Measurements from ENCODE around the gene PTPRF.

PTPRF gene

GRCh38 chr1:43541721-43542401 lies 11.2 kb downstream of the PTPRF start:
- Histone ChIP-seq H3K4me1 (ENCODE audit: control extremely low read depth in 1 of 4, control insufficient read depth in 4 of 4, insufficient read depth in 4 of 4, low read length in 3 of 4) (no peaks in the 10 kb centered on the region), H3K9me3 (ENCODE audit: control extremely low read depth in 1 of 5, control insufficient read depth in 4 of 5, insufficient read depth in 2 of 5, low read depth in 1 of 5, low read length in 4 of 5) (no peaks in the 10 kb centered on the region), H3K27me3 (replicated peaks in 2 of 5; ENCODE audit: control insufficient read depth in 4 of 5, insufficient read depth in 5 of 5, low read length in 4 of 5) (peaks cover 0 to 3% (median 0%) of the 10 kb centered on the region in 5 experiments), H3K27ac (ENCODE audit: insufficient read depth in 1 of 2, low read depth in 1 of 2, low read length in 2 of 2, poor library complexity in 1 of 2, severe bottlenecking in 2 of 2) (no peak overlapping the region), H3K4me3 (ENCODE audit: control insufficient read depth in 1 of 7, extremely low read depth in 1 of 7, insufficient read depth in 4 of 7, low read depth in 2 of 7, low read length in 6 of 7) (no peak overlapping the region), H3K36me3 (ENCODE audit: control insufficient read depth in 4 of 4, insufficient read depth in 4 of 4, low read length in 3 of 4) (no peaks in the 10 kb centered on the region)
- ChIA-PET CTCF (interaction anchor here (0.9 to 2.0 kb wide), 3 partner anchors 11 to 13 kb away, joined by 3 to 6 read pairs (median 5); no protein-coding TSS in a partner anchor), POLR2A (interaction anchor here (0.7 kb wide), 1 partner anchor 110 kb away, joined by 4 read pairs; no protein-coding TSS in a partner anchor)
- DNase-seq = no peak
- 97% methylated on average over 9 of the region's 14 CpGs for WGBS (ENCODE audit: insufficient coverage)

GRCh38 chr1:43542527-43543458 lies 12.1 kb downstream of the PTPRF start:
- no peak for DNase-seq
- H3K4me3 ChIP-seq (ENCODE audit: control insufficient read depth in 1 of 7, extremely low read depth in 1 of 7, insufficient read depth in 4 of 7, low read depth in 2 of 7, low read length in 6 of 7) = no peak overlapping the region
- no peak overlapping the region for H3K27ac ChIP-seq (ENCODE audit: insufficient read depth in 1 of 2, low read depth in 1 of 2, low read length in 2 of 2, poor library complexity in 1 of 2, severe bottlenecking in 2 of 2)
- H3K36me3 ChIP-seq (ENCODE audit: control insufficient read depth in 4 of 4, insufficient read depth in 4 of 4, low read length in 3 of 4) = no peaks in the 10 kb centered on the region
- CTCF ChIA-PET = interaction anchor here (0.9 to 2.0 kb wide), 4 partner anchors 10 to 57 kb away, joined by 3 to 6 read pairs (median 4); no protein-coding TSS in a partner anchor
- WGBS (ENCODE audit: insufficient coverage) = 94% methylated on average over 12 of the region's 15 CpGs
- H3K4me1 ChIP-seq (ENCODE audit: control extremely low read depth in 1 of 4, control insufficient read depth in 4 of 4, insufficient read depth in 4 of 4, low read length in 3 of 4) = peaks cover 0 to under 1% (median 0%) of the 10 kb centered on the region in 4 experiments
- POLR2A ChIA-PET = interaction anchor here (0.6 to 0.7 kb wide), 2 partner anchors 110 to 659 kb away, joined by 3 to 4 read pairs; no protein-coding TSS in a partner anchor
- H3K27me3 ChIP-seq (replicated peaks in 2 of 5; ENCODE audit: control insufficient read depth in 4 of 5, insufficient read depth in 5 of 5, low read length in 4 of 5) = peaks cover 0 to 3% (median 0%) of the 10 kb centered on the region in 5 experiments
- H3K9me3 ChIP-seq (ENCODE audit: control extremely low read depth in 1 of 5, control insufficient read depth in 4 of 5, insufficient read depth in 2 of 5, low read depth in 1 of 5, low read length in 4 of 5) = no peaks in the 10 kb centered on the region

- DNase-seq = no peak
- Histone ChIP-seq H3K27ac (ENCODE audit: insufficient read depth in 1 of 2, low read depth in 1 of 2, low read length in 2 of 2, poor library complexity in 1 of 2, severe bottlenecking in 2 of 2) (no peak overlapping the region), H3K27me3 (replicated peaks in 2 of 5; ENCODE audit: control insufficient read depth in 4 of 5, insufficient read depth in 5 of 5, low read length in 4 of 5) (peaks cover 0 to 3% (median 0%) of the 10 kb centered on the region in 5 experiments), H3K9me3 (ENCODE audit: control extremely low read depth in 1 of 5, control insufficient read depth in 4 of 5, insufficient read depth in 2 of 5, low read depth in 1 of 5, low read length in 4 of 5) (no peaks in the 10 kb centered on the region), H3K36me3 (ENCODE audit: control insufficient read depth in 4 of 4, insufficient read depth in 4 of 4, low read length in 3 of 4) (no peaks in the 10 kb centered on the region), H3K4me1 (ENCODE audit: control extremely low read depth in 1 of 4, control insufficient read depth in 4 of 4, insufficient read depth in 4 of 4, low read length in 3 of 4) (peaks cover 0 to 2% (median 0%) of the 10 kb centered on the region in 4 experiments), H3K4me3 (ENCODE audit: control insufficient read depth in 1 of 7, extremely low read depth in 1 of 7, insufficient read depth in 4 of 7, low read depth in 2 of 7, low read length in 6 of 7) (no peak overlapping the region)
- WGBS (ENCODE audit: insufficient coverage) = 96% methylated on average over 7 of the region's 8 CpGs
- ChIA-PET POLR2A (no interaction called here), CTCF (interaction anchor here (1.6 to 2.0 kb wide), 4 partner anchors 9 to 56 kb away, joined by 3 to 8 read pairs (median 6); no protein-coding TSS in a partner anchor)
These were observed 12.9 kb downstream of the PTPRF start for GRCh38 chr1:43543567-43543966.

- Histone ChIP-seq H3K4me3 (ENCODE audit: control insufficient read depth in 1 of 7, extremely low read depth in 1 of 7, insufficient read depth in 4 of 7, low read depth in 2 of 7, low read length in 6 of 7) (no peak overlapping the region), H3K27ac (ENCODE audit: insufficient read depth in 1 of 2, low read depth in 1 of 2, low read length in 2 of 2, poor library complexity in 1 of 2, severe bottlenecking in 2 of 2) (no peak overlapping the region), H3K36me3 (ENCODE audit: control insufficient read depth in 4 of 4, insufficient read depth in 4 of 4, low read length in 3 of 4) (no peaks in the 10 kb centered on the region), H3K27me3 (replicated peaks in 2 of 5; ENCODE audit: control insufficient read depth in 4 of 5, insufficient read depth in 5 of 5, low read length in 4 of 5) (peaks cover 0 to 3% (median 0%) of the 10 kb centered on the region in 5 experiments), H3K9me3 (ENCODE audit: control extremely low read depth in 1 of 5, control insufficient read depth in 4 of 5, insufficient read depth in 2 of 5, low read depth in 1 of 5, low read length in 4 of 5) (no peaks in the 10 kb centered on the region), H3K4me1 (ENCODE audit: control extremely low read depth in 1 of 4, control insufficient read depth in 4 of 4, insufficient read depth in 4 of 4, low read length in 3 of 4) (peaks cover 0 to 4% (median 3%) of the 10 kb centered on the region in 4 experiments)
- CTCF ChIA-PET = interaction anchor here (1.6 kb wide), 1 partner anchor 8 kb away, joined by 8 read pairs; no protein-coding TSS in a partner anchor
- POLR2A ChIA-PET = interaction anchor here (0.7 kb wide), 1 partner anchor 8 kb away, joined by 3 read pairs; no protein-coding TSS in a partner anchor
- no peak for DNase-seq
- 97% methylated on average over 9 of the region's 12 CpGs for WGBS (ENCODE audit: insufficient coverage)
These were observed 14.6 kb downstream of the PTPRF start for GRCh38 chr1:43545339-43545694.

- Histone ChIP-seq H3K4me3 (ENCODE audit: control insufficient read depth in 1 of 7, extremely low read depth in 1 of 7, insufficient read depth in 4 of 7, low read depth in 2 of 7, low read length in 6 of 7) (no peak overlapping the region), H3K27ac (ENCODE audit: insufficient read depth in 1 of 2, low read depth in 1 of 2, low read length in 2 of 2, poor library complexity in 1 of 2, severe bottlenecking in 2 of 2) (no peak overlapping the region), H3K4me1 (ENCODE audit: control extremely low read depth in 1 of 4, control insufficient read depth in 4 of 4, insufficient read depth in 4 of 4, low read length in 3 of 4) (peaks cover 0 to 6% (median 4%) of the 10 kb centered on the region in 4 experiments), H3K9me3 (ENCODE audit: control extremely low read depth in 1 of 5, control insufficient read depth in 4 of 5, insufficient read depth in 2 of 5, low read depth in 1 of 5, low read length in 4 of 5) (no peaks in the 10 kb centered on the region), H3K27me3 (replicated peaks in 2 of 5; ENCODE audit: control insufficient read depth in 4 of 5, insufficient read depth in 5 of 5, low read length in 4 of 5) (peaks cover 0 to 3% (median 0%) of the 10 kb centered on the region in 5 experiments), H3K36me3 (ENCODE audit: control insufficient read depth in 4 of 4, insufficient read depth in 4 of 4, low read length in 3 of 4) (no peaks in the 10 kb centered on the region)
- ChIA-PET CTCF (interaction anchor here (1.8 kb wide), 1 partner anchor 11 kb away, joined by 4 read pairs; no protein-coding TSS in a partner anchor), POLR2A (no interaction called here)
- 50% methylated on average over 6 of the region's 12 CpGs for WGBS (ENCODE audit: insufficient coverage)
- DNase-seq = no peak
These were observed 15.2 kb downstream of the PTPRF start for GRCh38 chr1:43545695-43546387.

GRCh38 chr1:43546388-43547100 lies 15.9 kb downstream of the PTPRF start:
- DNase-seq = no peak
- CTCF ChIA-PET = interaction anchor here (1.8 kb wide), 1 partner anchor 12 kb away, joined by 4 read pairs; no protein-coding TSS in a partner anchor
- Histone ChIP-seq H3K27ac (ENCODE audit: insufficient read depth in 1 of 2, low read depth in 1 of 2, low read length in 2 of 2, poor library complexity in 1 of 2, severe bottlenecking in 2 of 2) (no peak overlapping the region), H3K27me3 (replicated peaks in 2 of 5; ENCODE audit: control insufficient read depth in 4 of 5, insufficient read depth in 5 of 5, low read length in 4 of 5) (peaks cover 0 to 5% (median 0%) of the 10 kb centered on the region in 5 experiments), H3K36me3 (ENCODE audit: control insufficient read depth in 4 of 4, insufficient read depth in 4 of 4, low read length in 3 of 4) (no peaks in the 10 kb centered on the region), H3K4me1 (ENCODE audit: control extremely low read depth in 1 of 4, control insufficient read depth in 4 of 4, insufficient read depth in 4 of 4, low read length in 3 of 4) (peaks cover 0 to 6% (median 4%) of the 10 kb centered on the region in 4 experiments), H3K9me3 (ENCODE audit: control extremely low read depth in 1 of 5, control insufficient read depth in 4 of 5, insufficient read depth in 2 of 5, low read depth in 1 of 5, low read length in 4 of 5) (no peaks in the 10 kb centered on the region), H3K4me3 (ENCODE audit: control insufficient read depth in 1 of 7, extremely low read depth in 1 of 7, insufficient read depth in 4 of 7, low read depth in 2 of 7, low read length in 6 of 7) (no peak overlapping the region)
- WGBS (ENCODE audit: insufficient coverage) = 98% methylated on average over 15 of the region's 15 CpGs
- POLR2A ChIA-PET = no interaction called here

Measured in common myeloid progenitor, CD34-positive (primary cell).